HG03095 (cell line): ENCODE measurements around the gene COPS6.
"Not testable (repeated sequence)": the region's sequence is repeated elsewhere in the genome, so short reads cannot be mapped to it uniquely, and the experiment has no call there.

Experiments used
- ATAC-seq: cut with Tn5 transposase; IDR thresholded peaks from one replicate; pipeline ENCODE4 v1.9.1; 2021; ENCODE audit warnings: moderate library complexity; ENCODE audit not compliant: unreplicated experiment

Gene COPS6

GRCh38 chr7:100126239-100126930 lies 37.6 kb downstream of the COPS6 start:
- ATAC-seq: peak; percentile 13

- ATAC-seq: peak; percentile 57
Observed at GRCh38 chr7:100126931-100127865, 38.4 kb downstream of the COPS6 start, which contains the start of gene MBLAC1. Gene MBLAC1, plus strand, starts transcription at chr7:100126967. Its CDS starts 429 bp downstream, at chr7:100127396.

GRCh38 chr7:100127866-100128636 lies 39.3 kb downstream of the COPS6 start:
- ATAC-seq: no peak

- no peak for ATAC-seq
Observed at GRCh38 chr7:100128637-100128963, 39.8 kb downstream of the COPS6 start.

- not testable (repeated sequence) for ATAC-seq
Observed at GRCh38 chr7:100130220-100130607, 41.4 kb downstream of the COPS6 start.

GRCh38 chr7:100130608-100131453 lies 42.1 kb downstream of the COPS6 start:
- no peak for ATAC-seq

GRCh38 chr7:100132126-100132525 lies 43.4 kb downstream of the COPS6 start:
- no peak for ATAC-seq

GRCh38 chr7:100132697-100133151 lies 44.0 kb downstream of the COPS6 start:
- ATAC-seq: peak; percentile 62

GRCh38 chr7:100137851-100138760 lies 49.3 kb downstream of the COPS6 start:
- ATAC-seq: no peak

- no peak for ATAC-seq
Observed at GRCh38 chr7:100141555-100141949, 52.8 kb downstream of the COPS6 start.
